Measurements from ENCODE around the gene RNF4.

RNF4 gene

GRCh38 chr4:2461246-2461960 lies 7.5 kb upstream of the RNF4 start:
- TF ChIP-seq CTCF (IDR thresholded peaks at IDR 0.05; ENCODE audit: low read length) (no peak), EZH2 (optimal IDR thresholded peaks at IDR 0.05; ENCODE audit: low read depth, low read length) (no peak), EZH2phosphoT487 (IDR thresholded peaks at IDR 0.05; ENCODE audit: low read length) (no peak)

GRCh38 chr4:2462218-2462991 lies 6.5 kb upstream of the RNF4 start:
- Histone ChIP-seq H3K79me2 (ENCODE audit: low read length) (peaks cover 3% of the 10 kb centered on the region), H3K4me2 (ENCODE audit: low read depth, low read length) (peak overlapping the region; percentile 94), H3K4me3 (ENCODE audit: low read length) (peak overlapping the region; percentile 53), H3K4me1 (ENCODE audit: low read length) (peaks cover 15% of the 10 kb centered on the region), H3K36me3 (replicated peaks; ENCODE audit: insufficient read depth, low read length) (no peaks in the 10 kb centered on the region), H3F3A (ENCODE audit: insufficient read depth, low read length) (0 out of 2 replicates have a peak, but pooled peaks cover 4% of the 10 kb centered on the region), H3K9me3 (replicated peaks; ENCODE audit: insufficient read depth, low read length) (no peaks in the 10 kb centered on the region), H3K9ac (ENCODE audit: low read length) (peak overlapping the region; percentile 42; the same call in 1 of the 2 replicates), H3K9me2 (replicated peaks; ENCODE audit: insufficient read depth, low read length) (no peaks in the 10 kb centered on the region), H3K27me3 (replicated peaks; ENCODE audit: insufficient read depth, low read length) (no peaks in the 10 kb centered on the region), H3K27ac (ENCODE audit: low read length) (no peak overlapping the region), H2AFZ (ENCODE audit: low read length) (peak overlapping the region; percentile 84), H4K20me1 (ENCODE audit: insufficient read depth, low read length) (no peaks in the 10 kb centered on the region)
- DNase-seq: peak; percentile 77
- TF ChIP-seq EZH2phosphoT487 (IDR thresholded peaks at IDR 0.05; ENCODE audit: low read length) (no peak), EZH2 (optimal IDR thresholded peaks at IDR 0.05; ENCODE audit: low read depth, low read length) (no peak), CTCF (IDR thresholded peaks at IDR 0.05; ENCODE audit: low read length) (peak; percentile 46)

More at GRCh38 chr4:2461246-2461960, 7.5 kb upstream of the RNF4 start:
- Histone ChIP-seq H3K9ac (ENCODE audit: low read length) (no peak overlapping the region), H3K79me2 (ENCODE audit: low read length) (no peaks in the 10 kb centered on the region), H3K27me3 (replicated peaks; ENCODE audit: insufficient read depth, low read length) (no peaks in the 10 kb centered on the region), H4K20me1 (ENCODE audit: insufficient read depth, low read length) (no peaks in the 10 kb centered on the region), H2AFZ (ENCODE audit: low read length) (no peak overlapping the region), H3K9me3 (replicated peaks; ENCODE audit: insufficient read depth, low read length) (no peaks in the 10 kb centered on the region), H3F3A (ENCODE audit: insufficient read depth, low read length) (0 out of 2 replicates have a peak, but pooled peaks cover 4% of the 10 kb centered on the region), H3K4me2 (ENCODE audit: low read depth, low read length) (no peak overlapping the region), H3K36me3 (replicated peaks; ENCODE audit: insufficient read depth, low read length) (no peaks in the 10 kb centered on the region), H3K9me2 (replicated peaks; ENCODE audit: insufficient read depth, low read length) (no peaks in the 10 kb centered on the region), H3K4me1 (ENCODE audit: low read length) (peaks cover 17% of the 10 kb centered on the region), H3K27ac (ENCODE audit: low read length) (no peak overlapping the region), H3K4me3 (ENCODE audit: low read length) (no peak overlapping the region)
- DNase-seq: no peak

DNA sequence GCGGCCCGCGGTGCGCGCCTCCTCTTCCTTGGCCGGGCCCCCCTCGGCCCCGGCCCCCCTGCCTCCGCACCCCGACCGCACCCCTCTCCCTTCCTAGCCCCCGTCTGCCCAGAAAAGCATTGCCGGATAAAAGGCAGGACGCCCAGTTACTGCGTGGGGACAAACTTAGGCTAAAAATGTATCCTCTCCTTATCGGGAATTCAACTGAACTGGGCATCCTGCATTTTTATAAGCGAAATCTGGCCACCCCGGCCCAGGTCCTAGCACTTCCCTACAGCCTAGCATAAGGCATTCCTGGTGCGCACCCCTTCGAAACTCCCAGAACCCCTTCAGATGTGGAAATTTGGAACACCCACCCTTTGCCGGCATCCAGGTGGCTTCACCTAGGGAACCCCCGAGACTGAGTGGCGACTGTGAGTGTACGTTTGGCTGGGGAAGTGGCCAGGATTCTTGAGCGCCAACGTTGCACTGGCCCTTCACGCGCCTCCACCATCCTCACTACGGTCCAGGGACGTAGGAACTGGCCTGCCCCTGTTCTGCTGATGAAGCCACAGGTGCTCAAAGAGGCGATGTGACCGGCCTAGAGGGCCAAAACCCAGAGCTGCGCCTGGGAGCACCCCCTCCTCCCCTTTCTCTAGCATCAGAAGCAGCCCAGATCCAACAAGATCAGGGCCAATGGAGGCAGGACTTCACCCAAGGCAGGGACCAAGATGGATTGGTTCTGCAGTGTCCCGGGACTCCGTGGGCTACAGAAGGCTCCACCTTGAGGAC lies 5.7 kb upstream of the RNF4 start:
- H3K27me3 ChIP-seq (replicated peaks; ENCODE audit: insufficient read depth, low read length): no peaks in the 10 kb centered on the region
- DNase-seq: no peak
- no peaks in the 10 kb centered on the region for H3K9me3 ChIP-seq (replicated peaks; ENCODE audit: insufficient read depth, low read length)
- H3K9ac ChIP-seq (ENCODE audit: low read length): no peak overlapping the region
- no peak overlapping the region for H2AFZ ChIP-seq (ENCODE audit: low read length)
- no peaks in the 10 kb centered on the region for H3K36me3 ChIP-seq (replicated peaks; ENCODE audit: insufficient read depth, low read length)
- no peaks in the 10 kb centered on the region for H4K20me1 ChIP-seq (ENCODE audit: insufficient read depth, low read length)
- H3K4me3 ChIP-seq (ENCODE audit: low read length): peak overlapping the region; percentile 14; the same call in 1 of the 2 replicates
- H3K4me1 ChIP-seq (ENCODE audit: low read length): peaks cover 7% of the 10 kb centered on the region
- H3K9me2 ChIP-seq (replicated peaks; ENCODE audit: insufficient read depth, low read length): no peaks in the 10 kb centered on the region
- H3K4me2 ChIP-seq (ENCODE audit: low read depth, low read length): peak overlapping the region; percentile 94; the same call in 1 of the 2 replicates
- TF ChIP-seq EZH2 (optimal IDR thresholded peaks at IDR 0.05; ENCODE audit: low read depth, low read length): no peak
- peak; percentile 3; the same call in 1 of the 2 replicates for TF ChIP-seq CTCF (IDR thresholded peaks at IDR 0.05; ENCODE audit: low read length)
- peaks cover 11% of the 10 kb centered on the region for H3K79me2 ChIP-seq (ENCODE audit: low read length)
- H3K27ac ChIP-seq (ENCODE audit: low read length): no peak overlapping the region
- 0 out of 2 replicates have a peak, but pooled peaks cover 1% of the 10 kb centered on the region for H3F3A ChIP-seq (ENCODE audit: insufficient read depth, low read length)
